Measurements from ENCODE around the gene RAD51.
A peak's percentile ranks its signal among the peaks of the same experiment; 100 is the strongest.

Gene RAD51

DNA sequence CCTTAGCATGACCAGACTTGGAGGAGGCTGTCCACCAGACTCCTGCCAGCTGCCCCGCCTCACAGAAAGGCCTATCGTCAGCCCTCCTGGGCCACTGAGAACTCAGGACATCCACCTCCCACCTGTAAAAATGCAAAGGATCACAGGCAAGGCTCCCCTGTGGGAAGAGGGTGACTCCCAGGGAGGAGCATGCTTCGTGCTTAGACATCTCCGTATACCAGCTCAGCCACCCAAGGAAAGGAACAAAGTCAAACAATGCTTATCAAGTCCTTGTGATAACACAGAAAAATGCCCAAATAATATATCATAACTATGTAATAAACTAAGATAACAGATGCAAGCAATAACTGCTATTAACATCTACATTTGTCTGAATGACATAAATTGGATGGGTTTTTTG, 55.9 kb downstream of the RAD51 start:
- Histone ChIP-seq H3K9ac (ENCODE audit: low read depth, low read length) (no peak overlapping the region), H3K27me3 (ENCODE audit: insufficient read depth, low read length, poor library complexity) (no peaks in the 10 kb centered on the region), H4K20me1 (ENCODE audit: insufficient read depth, low read length) (peaks cover 8% of the 10 kb centered on the region; the same call in 1 of the 2 replicates), H3K27ac (ENCODE audit: low read length) (no peak overlapping the region), H2AFZ (ENCODE audit: low read depth, low read length) (no peak overlapping the region), H3K9me3 (ENCODE audit: insufficient read depth, low read length, severe bottlenecking) (no peaks in the 10 kb centered on the region), H3K4me2 (ENCODE audit: insufficient read depth, low read length) (no peak overlapping the region), H3K36me3 (ENCODE audit: insufficient read depth, low read length) (peaks cover 51% of the 10 kb centered on the region), H3K79me2 (ENCODE audit: insufficient read depth, low read length) (peaks cover 38% of the 10 kb centered on the region), H3K4me3 (ENCODE audit: low read depth in 1 of 2, low read length in 2 of 2) (no peak overlapping the region), H3K4me1 (ENCODE audit: insufficient read depth, low read length) (peaks cover 41% of the 10 kb centered on the region)
- TF ChIP-seq, protein P1, sequence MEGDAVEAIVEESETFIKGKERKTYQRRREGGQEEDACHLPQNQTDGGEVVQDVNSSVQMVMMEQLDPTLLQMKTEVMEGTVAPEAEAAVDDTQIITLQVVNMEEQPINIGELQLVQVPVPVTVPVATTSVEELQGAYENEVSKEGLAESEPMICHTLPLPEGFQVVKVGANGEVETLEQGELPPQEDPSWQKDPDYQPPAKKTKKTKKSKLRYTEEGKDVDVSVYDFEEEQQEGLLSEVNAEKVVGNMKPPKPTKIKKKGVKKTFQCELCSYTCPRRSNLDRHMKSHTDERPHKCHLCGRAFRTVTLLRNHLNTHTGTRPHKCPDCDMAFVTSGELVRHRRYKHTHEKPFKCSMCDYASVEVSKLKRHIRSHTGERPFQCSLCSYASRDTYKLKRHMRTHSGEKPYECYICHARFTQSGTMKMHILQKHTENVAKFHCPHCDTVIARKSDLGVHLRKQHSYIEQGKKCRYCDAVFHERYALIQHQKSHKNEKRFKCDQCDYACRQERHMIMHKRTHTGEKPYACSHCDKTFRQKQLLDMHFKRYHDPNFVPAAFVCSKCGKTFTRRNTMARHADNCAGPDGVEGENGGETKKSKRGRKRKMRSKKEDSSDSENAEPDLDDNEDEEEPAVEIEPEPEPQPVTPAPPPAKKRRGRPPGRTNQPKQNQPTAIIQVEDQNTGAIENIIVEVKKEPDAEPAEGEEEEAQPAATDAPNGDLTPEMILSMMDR (IDR thresholded peaks at IDR 0.05; ENCODE audit: borderline replicate concordance, extremely low read depth, low read length, poor library complexity, severe bottlenecking): no peak
- no peak for TF ChIP-seq EZH2 (IDR thresholded peaks at IDR 0.05; ENCODE audit: borderline replicate concordance, low read depth, low read length, severe bottlenecking)
- DNase-seq (no peak), ATAC-seq (ENCODE audit: insufficient read depth, low read depth) (no peak)

DNA sequence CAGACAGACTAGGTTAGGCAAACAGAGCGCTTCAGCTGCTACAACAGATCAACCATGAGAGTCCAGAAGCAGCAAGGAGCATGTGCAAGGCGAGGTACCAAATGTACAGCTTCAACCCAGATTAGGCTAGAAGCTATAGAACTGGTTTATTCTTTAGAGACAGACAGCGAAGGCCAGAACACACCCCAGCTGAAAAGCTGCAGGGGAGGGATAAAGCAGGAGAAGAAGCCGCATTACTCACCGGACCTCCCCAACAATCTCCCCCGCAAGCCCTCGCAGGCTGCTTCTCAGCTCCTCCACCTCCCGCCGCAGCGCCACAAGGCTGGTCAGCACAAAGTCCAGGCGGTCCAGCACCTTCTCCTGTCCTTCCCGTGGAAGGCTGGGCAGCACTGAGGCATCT, 56.8 kb downstream of the RAD51 start:
- no peak for DNase-seq
- peaks cover 42% of the 10 kb centered on the region for H3K4me1 ChIP-seq (ENCODE audit: insufficient read depth, low read length)
- no peak for ATAC-seq (ENCODE audit: insufficient read depth, low read depth)
- H4K20me1 ChIP-seq (ENCODE audit: insufficient read depth, low read length): peaks cover 8% of the 10 kb centered on the region; the same call in 1 of the 2 replicates
- no peak overlapping the region for H3K9ac ChIP-seq (ENCODE audit: low read depth, low read length)
- no peaks in the 10 kb centered on the region for H3K9me3 ChIP-seq (ENCODE audit: insufficient read depth, low read length, severe bottlenecking)
- H3K4me2 ChIP-seq (ENCODE audit: insufficient read depth, low read length): peak overlapping the region; percentile 19; the same call in 1 of the 2 replicates
- no peak overlapping the region for H3K27ac ChIP-seq (ENCODE audit: low read length)
- H2AFZ ChIP-seq (ENCODE audit: low read depth, low read length): no peak overlapping the region
- TF ChIP-seq, protein P1 (IDR thresholded peaks at IDR 0.05; ENCODE audit: borderline replicate concordance, extremely low read depth, low read length, poor library complexity, severe bottlenecking): no peak
- no peak for TF ChIP-seq EZH2 (IDR thresholded peaks at IDR 0.05; ENCODE audit: borderline replicate concordance, low read depth, low read length, severe bottlenecking)
- no peaks in the 10 kb centered on the region for H3K27me3 ChIP-seq (ENCODE audit: insufficient read depth, low read length, poor library complexity)
- H3K79me2 ChIP-seq (ENCODE audit: insufficient read depth, low read length): peaks cover 38% of the 10 kb centered on the region
- H3K4me3 ChIP-seq (ENCODE audit: low read depth in 1 of 2, low read length in 2 of 2): no peak overlapping the region
- peaks cover 51% of the 10 kb centered on the region for H3K36me3 ChIP-seq (ENCODE audit: insufficient read depth, low read length)

- H3K27me3 ChIP-seq (ENCODE audit: insufficient read depth, low read length, poor library complexity): no peaks in the 10 kb centered on the region
- TF ChIP-seq EZH2 (IDR thresholded peaks at IDR 0.05; ENCODE audit: borderline replicate concordance, low read depth, low read length, severe bottlenecking): no peak
- TF ChIP-seq, protein P1 (IDR thresholded peaks at IDR 0.05; ENCODE audit: borderline replicate concordance, extremely low read depth, low read length, poor library complexity, severe bottlenecking): no peak
- H3K79me2 ChIP-seq (ENCODE audit: insufficient read depth, low read length): peaks cover 38% of the 10 kb centered on the region
- peak overlapping the region; percentile 99 for H3K4me2 ChIP-seq (ENCODE audit: insufficient read depth, low read length)
- peak; percentile 10; the same call in 2 of the 3 replicates for ATAC-seq (ENCODE audit: insufficient read depth, low read depth)
- peak overlapping the region; percentile 95 for H3K9ac ChIP-seq (ENCODE audit: low read depth, low read length)
- H3K4me3 ChIP-seq (ENCODE audit: low read depth in 1 of 2, low read length in 2 of 2): peak overlapping the region; percentile 96 to 98; a peak in 3 of 4 replicates
- no peaks in the 10 kb centered on the region for H3K9me3 ChIP-seq (ENCODE audit: insufficient read depth, low read length, severe bottlenecking)
- H2AFZ ChIP-seq (ENCODE audit: low read depth, low read length): peak overlapping the region; percentile 93
- peaks cover 41% of the 10 kb centered on the region for H3K4me1 ChIP-seq (ENCODE audit: insufficient read depth, low read length)
- H3K27ac ChIP-seq (ENCODE audit: low read length): peak overlapping the region; percentile 74
- no peak for DNase-seq
- H4K20me1 ChIP-seq (ENCODE audit: insufficient read depth, low read length): peaks cover 3% of the 10 kb centered on the region; the same call in 1 of the 2 replicates
- peaks cover 31% of the 10 kb centered on the region for H3K36me3 ChIP-seq (ENCODE audit: insufficient read depth, low read length)
Observed at GRCh38 chr15:40754574-40754882, 59.6 kb downstream of the RAD51 start.
